GM12891 (cell line): ENCODE data around the gene PTDSS2.

Experiments
- PAX5 ChIP-seq: IDR thresholded peaks from 2 replicates; pipeline ENCODE4 v1.6.1; 2011; ENCODE audit warnings: low read length, moderate library complexity, mild to moderate bottlenecking; ENCODE audit not compliant: insufficient read depth, severe bottlenecking
- POLR2A ChIP-seq: IDR thresholded peaks from 2 replicates; pipeline ENCODE4 v1.6.1; 2011; ENCODE audit warnings: low read depth, low read length, control low read depth
- POLR2AphosphoS5 ChIP-seq: IDR thresholded peaks from 2 replicates; pipeline ENCODE4 v1.6.1; 2011; ENCODE audit warnings: low read depth, low read length, control low read depth
- POU2F2 ChIP-seq: IDR thresholded peaks from 2 replicates; pipeline ENCODE4 v1.6.1; 2011; ENCODE audit warnings: low read depth, mild to moderate bottlenecking, control low read depth, low read length, moderate library complexity

DNA sequence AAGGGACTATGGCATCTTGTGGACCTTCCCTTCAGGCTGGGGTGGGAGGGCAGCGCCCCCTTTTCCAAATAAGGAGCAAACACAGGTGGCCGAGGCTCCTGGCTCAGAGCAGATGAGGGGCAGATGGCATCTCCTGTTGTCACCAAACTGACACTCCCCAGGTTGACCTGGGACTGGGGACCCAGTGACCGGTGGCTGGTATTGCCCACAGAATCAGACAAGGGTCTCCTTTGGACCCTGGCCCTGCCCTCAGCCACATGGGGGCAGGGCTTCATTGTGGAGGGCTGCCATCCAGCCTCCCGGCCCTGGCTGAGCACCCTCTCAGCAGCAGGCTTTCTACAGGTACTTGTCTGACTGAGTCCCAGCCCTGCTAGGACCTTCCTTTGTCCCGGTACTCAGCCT lies 34.4 kb upstream of the PTDSS2 start:
- no peak for TF ChIP-seq POLR2A
- no peak for TF ChIP-seq POLR2AphosphoS5
- TF ChIP-seq PAX5, result no peak
- no peak for TF ChIP-seq POU2F2
